Left lobe of liver (tissue), 2 donors: Measurements from ENCODE around the gene PLK5. TPM values are rescaled to one million over a fixed set of nuclear protein-coding genes. Genes with fewer than 3 reads are reported as not detected.

Experiments
- ATAC-seq: fragments of 200-7000 bp; cut with Tn5 transposase; one replicate; pipeline ENCODE4 v1.9.1; 2020; ENCODE audit warnings: mild to moderate bottlenecking, moderate library complexity
- DNase-seq: peaks from one replicate; pipeline ENCODE4 v3.0.0-alpha.2; 2020; ENCODE audit warnings: low spot score
- total RNA-seq: library from RNA; stranded (reverse); gene quantifications from one replicate; pipeline ENCODE4 v1.2.1, GENCODE V29; 2021
- donor health status: DM: no; HTN: no; CAD: no; lungs with moderate emphysema.
- donor health status: DM: no; HTN: yes; CAD: no.

The PLK5 gene
- total RNA-seq, 1 donor from 2014 or later, result not detected

DNA sequence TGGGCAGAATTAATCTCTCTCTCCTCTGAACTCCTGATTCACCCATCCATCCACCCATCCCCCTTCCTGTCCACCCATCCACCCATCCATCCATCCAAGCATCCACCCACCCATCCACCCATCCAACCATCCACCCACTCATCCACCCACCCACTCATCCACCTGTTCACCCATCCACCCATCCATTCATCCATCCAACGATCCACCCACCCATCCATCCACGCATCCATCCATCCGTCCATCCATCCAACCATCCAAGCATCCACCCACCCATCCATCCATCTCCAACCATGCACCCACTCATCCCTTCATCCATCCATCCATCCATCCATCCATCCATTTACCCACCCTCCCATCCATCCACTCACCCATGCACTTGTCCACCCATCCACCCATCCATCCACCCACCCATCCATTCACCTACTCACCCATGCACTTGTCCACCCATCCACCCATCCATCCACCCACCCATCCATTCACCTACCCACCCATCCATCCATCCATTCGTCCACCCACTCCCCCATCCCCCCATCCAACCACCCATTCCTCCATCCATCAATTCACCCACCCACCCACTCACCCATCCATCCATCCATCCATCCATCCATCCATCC, 25.6 kb downstream of the PLK5 start:
- ATAC-seq (no peak), DNase-seq (no peak)

DNA sequence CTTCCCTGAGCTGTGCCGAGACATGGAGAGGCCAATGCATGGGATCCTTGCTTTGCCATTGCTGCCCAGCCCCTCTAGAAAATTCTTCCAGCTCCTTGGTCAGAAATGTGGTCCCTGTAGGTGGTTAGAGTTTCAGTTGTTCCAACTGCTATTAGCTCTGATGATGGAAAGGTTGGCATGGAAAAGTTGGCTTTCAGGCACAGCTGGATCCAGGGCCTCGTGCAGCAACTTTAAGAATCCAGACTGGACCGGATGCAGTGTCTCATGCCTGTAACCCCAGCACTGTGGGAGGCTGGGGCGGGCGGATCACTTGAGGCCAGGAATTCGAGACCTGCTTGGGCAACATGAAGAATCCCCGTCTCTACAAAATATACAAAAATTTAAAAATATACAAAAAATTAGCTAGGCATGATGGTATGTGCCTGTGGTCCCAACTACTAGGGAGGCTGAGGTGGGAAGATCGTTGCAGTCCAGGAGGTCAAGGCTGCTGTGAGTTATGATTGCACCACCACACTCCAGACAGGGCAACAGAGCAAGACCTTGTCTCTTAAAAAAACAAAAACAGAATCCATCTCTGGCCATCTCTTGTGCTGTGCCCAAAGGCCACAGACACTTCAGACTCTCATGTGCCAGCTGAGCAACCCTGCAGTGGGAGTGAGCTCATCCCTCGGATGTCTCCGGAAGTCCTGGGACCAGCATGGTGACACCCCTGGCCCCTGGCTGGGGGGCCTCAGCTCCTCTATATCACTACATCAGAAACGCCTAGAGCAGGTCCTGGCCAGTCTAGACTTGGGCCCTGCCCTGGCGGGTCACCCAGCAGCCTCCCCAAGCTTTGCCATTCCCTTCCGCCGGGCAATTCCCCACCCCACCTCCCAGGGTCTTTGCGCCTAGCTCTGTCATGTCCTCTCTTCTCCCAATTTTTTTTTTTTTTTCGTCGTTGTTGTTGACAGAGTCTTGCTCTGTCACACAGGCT, 27.5 kb downstream of the PLK5 start:
- ATAC-seq (no peak), DNase-seq (no peak)

DNA sequence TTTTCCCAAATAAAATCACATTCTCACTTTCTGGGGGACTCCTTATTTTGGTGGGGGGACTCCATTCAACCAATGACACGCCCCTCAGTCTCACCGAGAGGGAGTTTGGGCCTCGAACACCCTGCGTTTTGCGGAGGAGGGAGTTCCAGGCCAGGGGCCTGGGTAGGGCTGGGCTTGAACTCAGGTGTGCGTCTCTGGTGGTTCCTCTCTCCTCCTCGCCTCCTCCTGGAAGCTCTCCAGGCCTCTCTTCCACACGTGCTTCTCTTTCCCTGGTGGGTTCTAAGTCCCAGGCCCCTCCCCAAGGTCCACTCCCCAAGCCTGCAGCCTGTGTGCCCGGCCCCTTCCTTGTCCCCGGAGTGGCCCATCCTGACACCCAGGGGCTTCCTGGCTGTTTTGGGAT, 29.5 kb downstream of the PLK5 start:
- ATAC-seq (no peak), DNase-seq (no peak)

DNA sequence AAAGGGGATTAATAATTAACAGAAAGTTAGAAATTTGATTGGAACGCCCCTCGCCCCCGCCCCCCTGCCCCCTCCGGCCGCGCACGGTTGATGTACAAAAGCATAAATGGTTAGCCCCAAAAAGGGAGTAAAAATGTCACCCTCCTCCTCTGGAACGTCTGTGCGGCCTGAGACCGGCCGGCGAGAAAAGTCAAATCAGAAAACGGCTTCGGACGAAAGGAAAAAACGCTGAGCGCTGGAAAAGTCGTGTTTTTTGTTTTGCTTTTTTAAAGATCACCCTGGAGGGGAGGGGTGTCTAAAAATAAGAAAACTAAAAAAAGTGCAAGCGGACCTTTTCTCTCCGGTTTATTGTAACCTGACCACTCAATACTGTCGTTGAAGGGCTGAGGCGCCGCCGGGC, 31.1 kb downstream of the PLK5 start:
- no peak for ATAC-seq

DNA sequence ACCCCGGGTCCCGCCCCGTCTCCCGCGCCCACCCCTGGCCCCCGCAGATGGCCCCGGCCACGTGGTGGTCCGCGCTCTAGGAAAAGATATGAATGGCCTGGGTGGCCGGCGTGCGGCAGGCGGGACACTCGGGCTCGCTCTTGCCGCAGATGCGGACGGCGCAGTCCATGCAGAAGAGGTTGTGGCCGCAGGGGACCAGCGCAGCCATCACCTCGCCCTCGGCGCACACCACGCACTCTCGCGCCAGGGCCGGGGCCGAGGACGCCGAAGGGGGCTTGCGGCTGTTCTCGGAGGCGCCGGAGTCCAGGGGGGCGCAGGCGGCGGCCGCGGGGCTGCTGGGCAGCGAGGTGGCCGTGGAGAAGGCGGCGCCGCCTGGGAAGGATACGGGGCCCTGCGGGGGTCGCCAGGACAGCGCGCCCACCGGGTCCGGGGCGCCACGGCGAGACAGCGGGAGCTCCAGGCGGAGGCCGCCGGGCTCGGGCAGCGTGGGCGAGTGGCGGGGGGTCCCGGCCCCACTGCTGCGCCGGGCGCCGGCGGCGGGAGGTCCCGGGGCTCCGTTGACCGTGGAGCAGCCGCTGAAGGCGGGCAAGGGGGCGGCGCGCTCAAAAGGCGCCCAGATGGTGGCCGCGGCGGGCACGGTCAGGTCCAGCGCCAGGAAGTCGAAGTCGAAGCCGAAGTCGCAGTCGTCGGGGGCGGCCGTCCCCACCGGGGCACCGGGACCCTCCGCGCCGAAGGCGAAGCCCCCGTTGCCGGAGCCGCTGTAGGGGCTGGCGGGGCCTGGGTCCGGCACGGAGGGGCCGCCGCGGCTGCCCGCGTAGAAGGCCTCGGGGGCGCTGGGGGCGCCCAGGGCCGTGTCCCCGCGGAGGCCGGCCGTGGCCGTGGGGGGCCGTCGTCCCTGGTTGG, 31.9 kb downstream of the PLK5 start:
- DNase-seq, result no peak
- no peak for ATAC-seq

More for the DNA sequence above, 31.1 kb downstream of the PLK5 start:
- no peak for DNase-seq

DNA sequence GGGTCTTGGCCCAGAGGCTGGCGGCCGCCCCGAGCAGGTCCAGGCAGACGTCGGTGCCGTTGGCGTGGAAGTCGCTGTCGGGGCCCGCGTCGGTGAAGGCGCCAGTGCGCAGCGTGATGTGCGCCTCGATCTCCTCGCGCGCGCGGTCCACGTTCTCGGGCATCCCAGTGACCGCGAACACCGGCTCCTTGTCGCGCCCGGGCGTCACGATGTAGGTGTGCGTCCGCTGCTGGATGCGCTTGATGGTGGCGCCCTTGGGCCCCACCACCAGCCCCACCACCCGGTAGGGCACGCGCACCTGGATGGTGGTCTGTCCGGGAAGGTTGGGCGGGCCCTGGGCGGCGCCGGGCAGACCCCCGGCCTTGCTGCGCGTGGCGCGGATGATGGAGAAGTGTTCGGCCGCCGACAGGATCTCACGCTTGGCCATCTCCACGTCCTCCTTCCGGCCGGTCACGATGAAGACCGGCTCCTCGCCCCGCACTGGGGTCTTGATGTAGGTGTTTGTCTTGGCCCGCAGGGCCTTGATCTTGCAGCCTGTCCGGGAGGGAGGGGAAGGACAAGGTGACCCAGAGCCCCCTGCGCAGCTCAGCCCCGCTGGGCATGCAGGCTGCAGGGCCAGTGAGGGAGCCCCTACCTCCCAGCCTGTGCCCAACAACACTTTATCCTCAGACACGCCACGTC, 32.7 kb downstream of the PLK5 start:
- ATAC-seq (no peak), DNase-seq (no peak)

DNA sequence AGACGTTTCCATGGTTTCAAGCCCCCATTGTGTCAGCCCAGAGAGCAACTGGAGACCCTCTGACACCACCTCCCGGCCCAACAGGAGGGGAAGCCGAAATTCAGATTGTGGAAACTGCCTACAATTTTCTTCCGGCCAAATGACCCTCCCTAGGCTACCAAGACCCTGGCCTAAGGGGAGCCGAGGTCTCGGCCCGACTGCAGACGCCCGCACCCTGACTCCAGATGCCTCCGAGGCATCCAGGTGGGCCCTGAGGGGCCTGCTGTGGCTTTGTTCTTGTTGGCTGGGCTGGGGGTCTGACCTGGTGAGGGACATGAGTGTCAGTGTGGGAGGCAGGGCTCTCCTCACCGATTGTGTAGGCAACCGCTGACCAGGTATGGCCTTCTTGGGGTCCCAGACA, 34.7 kb downstream of the PLK5 start:
- DNase-seq, result no peak

DNA sequence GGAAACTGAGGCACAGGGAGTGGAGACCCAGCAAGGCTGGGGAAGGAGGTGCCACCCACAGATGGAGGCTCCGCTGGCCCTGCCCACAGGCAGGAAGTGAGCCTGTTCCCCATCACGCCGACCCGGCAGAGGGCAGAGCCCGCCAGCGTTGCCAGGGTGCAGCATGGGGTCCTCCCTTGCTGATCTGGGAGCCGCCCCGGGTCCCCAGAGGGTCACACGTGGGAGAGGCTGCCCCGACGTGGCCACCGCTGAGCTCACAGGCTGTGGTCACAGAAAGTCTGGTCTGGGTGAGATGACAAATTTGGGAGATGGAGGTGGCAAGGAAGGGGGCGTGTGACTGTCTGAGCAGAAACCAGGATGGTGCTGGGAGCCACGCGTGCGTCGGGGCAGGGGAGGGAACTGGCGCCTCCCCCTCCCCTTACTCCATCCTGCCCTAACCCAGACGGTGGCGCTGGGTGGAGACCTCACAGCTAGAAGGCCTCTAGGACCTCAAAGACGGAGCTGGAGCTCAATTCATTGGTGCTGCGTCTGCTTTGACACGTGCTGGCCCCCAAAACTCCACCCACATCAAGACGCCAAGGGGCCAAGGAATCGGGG, 36.5 kb downstream of the PLK5 start:
- no peak for DNase-seq
- no peak for ATAC-seq

More for the DNA sequence above, 34.7 kb downstream of the PLK5 start:
- no peak for ATAC-seq

DNA sequence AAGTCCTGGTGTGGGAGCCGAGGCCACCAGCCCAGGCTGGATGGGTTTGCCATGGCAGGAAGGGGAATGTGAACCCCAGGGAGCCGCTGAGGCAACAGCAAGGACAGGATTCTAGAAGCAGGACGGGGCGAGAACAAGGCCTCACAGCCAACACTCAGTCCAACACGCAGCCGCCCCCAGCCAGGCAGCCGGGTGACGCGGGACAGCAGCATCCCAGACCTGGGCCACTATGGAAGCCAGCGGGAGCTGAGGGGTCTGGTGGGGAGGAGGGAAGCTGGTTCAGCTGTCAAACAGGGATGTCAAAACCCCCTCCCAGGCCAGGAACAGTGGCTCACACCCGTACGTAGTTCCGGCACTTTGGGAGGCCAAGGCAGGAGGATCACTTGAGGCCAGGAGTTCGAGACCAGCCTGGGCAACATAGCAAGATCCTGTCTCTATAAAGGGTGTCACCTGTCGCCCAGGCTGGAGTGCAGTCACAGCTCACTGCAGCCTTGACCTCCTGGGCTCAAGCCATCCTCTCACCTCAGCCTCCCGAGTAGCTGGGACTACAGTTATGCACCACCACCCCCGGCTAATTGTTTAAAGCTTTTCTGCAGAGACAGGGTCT, 37.5 kb downstream of the PLK5 start:
- no peak for DNase-seq

DNA sequence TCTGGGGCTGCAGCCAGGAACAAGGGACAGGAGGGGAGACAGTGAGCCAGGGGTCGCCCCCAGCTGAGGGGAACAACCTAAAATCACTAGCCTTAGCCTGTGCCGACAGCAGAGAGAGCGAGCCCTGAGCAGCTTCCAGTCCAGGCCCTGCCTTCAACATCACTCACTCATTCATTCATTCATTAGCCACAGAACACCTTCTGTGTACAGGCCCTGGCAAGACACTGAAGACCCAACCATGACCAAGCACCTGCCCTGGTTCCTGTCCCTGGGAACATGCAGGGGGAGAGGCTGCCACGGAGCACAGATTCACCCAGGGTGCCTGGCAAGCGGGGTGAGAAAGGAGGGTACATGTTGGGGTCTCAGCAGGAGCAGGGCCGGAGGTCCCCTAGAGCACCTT, 39.4 kb downstream of the PLK5 start:
- no peak for ATAC-seq
- DNase-seq, result no peak

More for the DNA sequence above, 37.5 kb downstream of the PLK5 start:
- no peak for ATAC-seq

DNA sequence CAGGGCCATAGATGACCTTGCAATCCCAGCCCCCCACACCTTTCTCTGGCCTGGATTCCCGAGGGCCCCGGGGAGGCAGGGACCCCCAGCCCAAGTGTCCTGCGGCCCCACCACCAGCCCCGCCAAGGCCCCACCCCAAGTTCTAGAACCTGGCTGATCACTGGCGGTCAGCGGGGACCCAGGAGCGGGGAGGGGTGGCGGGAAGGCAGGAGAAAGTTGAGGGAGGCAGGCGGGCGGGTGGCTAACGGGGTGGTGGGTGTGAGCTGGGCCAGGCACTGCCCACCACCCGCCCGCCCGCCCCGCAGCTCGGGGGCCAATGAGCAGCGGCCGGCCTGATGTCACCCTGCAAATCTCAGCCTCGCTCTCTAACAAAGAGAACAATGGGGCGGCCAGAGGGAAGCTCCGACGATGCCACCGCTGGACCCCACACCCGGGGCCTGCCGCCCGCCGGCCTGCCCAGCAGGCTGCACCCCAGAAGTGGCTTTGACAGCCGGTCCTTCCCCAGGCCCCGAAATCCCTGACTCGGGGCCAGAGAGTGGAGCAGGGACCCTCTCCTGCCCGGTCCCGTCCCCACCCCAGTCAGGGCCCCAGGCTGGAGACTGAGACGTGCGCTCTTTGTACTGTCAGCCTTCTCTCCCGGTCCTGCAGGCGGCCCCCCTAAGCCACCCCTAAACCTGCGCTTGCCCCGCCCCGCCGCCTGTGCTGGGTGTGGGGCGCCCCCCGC, 42.7 kb downstream of the PLK5 start:
- ATAC-seq (peak; percentile 7), DNase-seq (no peak)

DNA sequence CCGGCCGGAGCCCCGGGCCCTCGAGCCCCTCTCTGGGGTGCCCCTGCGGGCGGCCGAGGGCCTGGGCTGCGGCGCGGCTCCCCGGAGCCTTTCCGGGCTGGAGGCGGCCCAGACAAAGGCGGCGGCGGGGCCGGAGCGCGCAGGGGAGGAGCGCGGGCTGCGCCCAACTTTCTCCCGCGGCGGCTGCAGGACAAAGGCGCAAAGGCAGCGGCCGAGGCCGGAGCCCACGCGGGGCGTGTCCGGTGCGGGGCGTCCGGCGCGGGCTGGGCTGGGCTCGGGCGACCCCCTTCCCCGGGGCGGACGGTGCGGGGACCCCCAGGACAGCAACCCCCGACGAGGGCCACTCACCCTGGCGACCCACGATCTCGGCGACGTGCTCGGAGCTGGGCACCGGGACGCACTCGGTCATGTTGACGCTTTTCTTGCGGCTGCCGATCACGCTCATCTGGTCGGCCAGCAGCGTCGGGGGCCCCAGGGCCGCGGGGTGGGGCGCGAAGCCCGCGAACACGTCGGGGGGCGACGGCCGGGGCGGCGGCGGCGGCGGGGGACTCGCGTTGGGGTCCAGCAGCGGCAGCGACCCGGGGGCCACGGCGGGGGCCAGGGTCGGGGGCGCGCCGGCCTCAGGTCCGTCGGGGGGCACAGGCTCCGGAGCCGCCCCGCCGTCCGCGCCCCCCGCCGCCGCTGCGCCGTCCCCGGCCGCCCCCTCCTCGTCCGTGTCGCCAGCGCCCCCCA, 43.4 kb downstream of the PLK5 start:
- ATAC-seq (peak; percentile 54), DNase-seq (no peak)

DNA sequence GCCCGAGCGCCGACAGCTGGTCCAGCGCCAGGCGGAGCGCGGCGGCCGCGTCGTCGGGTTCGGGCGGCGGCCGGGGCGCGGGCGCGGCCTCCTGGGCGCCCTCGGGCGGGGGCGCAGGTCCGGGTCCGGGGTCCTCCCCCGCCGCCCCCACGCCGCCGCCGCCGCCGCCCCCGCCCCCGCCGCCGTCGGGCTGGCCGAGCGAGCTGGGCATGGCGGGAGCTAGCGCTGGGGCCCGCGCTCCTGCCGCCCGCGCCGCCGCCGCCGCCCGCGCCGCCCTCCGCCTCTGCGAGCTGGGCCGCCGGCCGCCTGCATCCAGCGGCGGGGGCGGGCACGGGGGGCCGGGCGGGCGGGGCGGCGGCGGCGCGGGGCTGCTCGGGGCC, 44.0 kb downstream of the PLK5 start:
- ATAC-seq (no peak), DNase-seq (no peak)

DNA sequence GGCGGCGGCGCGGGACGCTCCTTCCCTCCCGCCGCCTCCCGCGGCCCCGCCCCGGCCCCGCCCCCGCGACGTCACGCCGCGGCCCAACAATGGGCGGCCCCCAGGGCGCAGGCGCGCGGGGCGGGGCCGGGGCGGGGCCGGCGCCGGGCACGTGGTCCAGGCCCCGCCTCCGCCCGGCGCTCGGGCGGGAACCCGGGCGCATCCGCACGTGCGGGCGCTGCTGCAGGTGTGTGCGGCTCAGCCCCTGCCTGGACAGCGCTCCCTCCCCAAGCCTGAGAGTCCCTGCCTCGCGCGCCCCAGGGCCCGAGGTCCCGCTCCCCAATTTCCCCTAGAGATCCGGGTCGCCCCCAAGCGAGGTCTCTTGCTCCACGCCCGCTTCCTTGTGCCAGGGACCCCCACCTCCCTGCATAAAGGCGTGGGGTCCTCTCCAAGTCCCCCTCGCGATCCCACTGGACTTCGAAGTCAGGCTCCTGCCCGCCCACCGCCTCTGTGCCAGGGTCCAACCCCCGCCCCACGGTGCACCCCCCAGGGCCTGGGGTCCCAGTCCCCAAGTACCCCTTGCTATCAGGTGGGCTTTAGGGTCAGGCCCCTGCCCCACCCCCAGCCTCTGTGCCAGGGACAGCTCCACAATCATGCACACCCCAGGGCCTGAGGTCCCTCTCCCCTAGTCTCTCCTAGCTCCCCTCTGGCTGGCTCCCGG, 44.6 kb downstream of the PLK5 start, which contains the start of gene MEX3D:
MEX3D (minus strand) TSS at position 6 of the 700 bp plus-strand sequence. CDS start 267 bp downstream, outside the sequence.
- DNase-seq (peak; percentile 77), ATAC-seq (peak; percentile 95)

DNA sequence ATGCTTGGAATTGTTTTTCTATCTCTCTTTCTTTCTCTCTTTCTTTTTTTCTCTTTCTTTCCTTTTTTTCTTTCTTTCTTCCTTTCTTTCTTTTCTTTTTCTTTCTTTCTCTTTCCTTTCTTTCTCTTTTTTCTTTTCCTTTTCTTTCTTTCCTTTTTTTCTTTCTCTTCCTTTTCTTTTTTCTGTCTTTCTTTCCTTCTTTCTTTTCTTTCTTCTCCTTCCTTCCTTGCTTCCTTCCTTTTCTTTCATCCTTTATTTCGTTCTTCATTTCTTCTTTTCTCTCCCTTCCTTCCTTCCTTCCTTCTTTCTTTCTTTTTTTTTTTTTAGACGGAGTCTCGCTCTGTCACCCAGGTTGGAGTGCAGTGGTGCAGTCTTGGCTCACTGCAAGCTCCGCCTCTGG, 46.1 kb downstream of the PLK5 start:
- DNase-seq (no peak), ATAC-seq (no peak)

DNA sequence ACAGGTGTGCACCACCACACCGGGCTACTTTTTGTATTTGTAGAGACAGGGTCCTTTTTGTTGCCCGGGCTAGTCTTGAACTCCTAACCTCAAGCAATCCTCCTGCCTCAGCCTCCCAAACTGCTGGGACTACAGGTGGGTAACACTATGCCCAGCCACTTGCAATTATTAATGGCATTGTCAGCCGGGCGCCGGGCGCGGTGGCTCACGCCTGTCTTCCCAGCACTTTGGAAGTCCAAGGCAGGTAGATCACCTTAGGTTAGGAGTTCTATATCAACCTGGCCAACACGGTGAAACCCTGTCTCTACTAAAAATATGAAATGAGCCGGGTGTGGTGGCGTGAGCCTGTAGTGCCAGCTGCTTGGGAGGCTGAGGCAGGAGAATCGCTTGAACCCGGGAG, 47.0 kb downstream of the PLK5 start:
- no peak for ATAC-seq
- DNase-seq, result no peak

DNA sequence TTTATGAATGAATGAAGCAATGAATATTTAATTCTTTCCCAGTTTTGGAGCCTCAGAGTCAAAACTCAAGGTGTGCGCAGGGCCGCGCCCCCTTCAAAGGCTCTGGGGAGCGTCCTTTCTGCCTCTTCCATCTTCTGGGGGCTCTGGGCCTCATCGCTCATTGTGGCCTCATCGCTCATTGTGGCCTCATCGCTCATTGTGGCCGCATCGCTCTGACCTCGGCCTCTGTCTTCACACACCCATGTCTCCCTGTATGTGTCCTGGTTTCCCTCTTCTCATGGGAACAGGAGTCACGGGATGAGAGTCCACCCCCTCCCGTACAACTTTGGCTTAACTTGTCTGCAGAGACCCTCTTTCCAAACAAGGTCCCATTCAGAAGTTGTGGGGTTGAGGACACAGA, 47.5 kb downstream of the PLK5 start:
- ATAC-seq (no peak), DNase-seq (no peak)

DNA sequence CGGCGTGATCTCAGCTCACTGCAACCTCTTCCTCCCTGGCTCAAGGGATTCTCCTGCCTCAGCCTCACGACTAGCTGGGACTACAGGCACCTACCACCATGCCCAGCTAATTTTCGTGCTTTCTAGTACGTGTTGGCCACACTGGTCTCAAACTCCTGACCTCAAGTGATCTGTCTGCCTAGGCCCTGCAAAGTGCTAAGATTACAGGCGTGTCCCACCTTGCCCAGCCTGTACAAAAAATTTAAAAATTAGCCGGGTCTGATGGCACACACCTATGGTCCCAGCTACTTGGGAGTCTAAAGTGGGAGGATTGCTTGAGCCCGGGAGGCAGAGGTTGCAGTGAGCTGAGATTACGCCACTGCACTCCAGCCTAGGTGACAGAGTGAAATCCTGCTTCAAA, 48.9 kb downstream of the PLK5 start:
- no peak for ATAC-seq

More for the DNA sequence above, 48.9 kb downstream of the PLK5 start:
- DNase-seq, result no peak
